Measurements from ENCODE around the gene ZNF485.

GRCh38 chr10:43574001-43574892 lies 32.0 kb upstream of the ZNF485 start, which contains the start of gene ZNF239:
- no peak for TF ChIP-seq CTCF (conservative IDR thresholded peaks at IDR 0.05; ENCODE audit: low read depth, low read length)
- no peak for TF ChIP-seq EZH2 (IDR thresholded peaks at IDR 0.05; ENCODE audit: low read length, unreplicated experiment)
- TF ChIP-seq EZH2phosphoT487 (IDR thresholded peaks at IDR 0.05; ENCODE audit: borderline replicate concordance, low read length), result peak; percentile 82

Data from PC-3 (cell line).